GM18868 (cell line): ENCODE data around the gene MRPL38.

ENCODE experiments used
- ATAC-seq: cut with Tn5 transposase; IDR thresholded peaks from one replicate; pipeline ENCODE4 v1.9.1; 2021; ENCODE audit warnings: mild to moderate bottlenecking, moderate library complexity; ENCODE audit not compliant: unreplicated experiment

The MRPL38 gene

DNA sequence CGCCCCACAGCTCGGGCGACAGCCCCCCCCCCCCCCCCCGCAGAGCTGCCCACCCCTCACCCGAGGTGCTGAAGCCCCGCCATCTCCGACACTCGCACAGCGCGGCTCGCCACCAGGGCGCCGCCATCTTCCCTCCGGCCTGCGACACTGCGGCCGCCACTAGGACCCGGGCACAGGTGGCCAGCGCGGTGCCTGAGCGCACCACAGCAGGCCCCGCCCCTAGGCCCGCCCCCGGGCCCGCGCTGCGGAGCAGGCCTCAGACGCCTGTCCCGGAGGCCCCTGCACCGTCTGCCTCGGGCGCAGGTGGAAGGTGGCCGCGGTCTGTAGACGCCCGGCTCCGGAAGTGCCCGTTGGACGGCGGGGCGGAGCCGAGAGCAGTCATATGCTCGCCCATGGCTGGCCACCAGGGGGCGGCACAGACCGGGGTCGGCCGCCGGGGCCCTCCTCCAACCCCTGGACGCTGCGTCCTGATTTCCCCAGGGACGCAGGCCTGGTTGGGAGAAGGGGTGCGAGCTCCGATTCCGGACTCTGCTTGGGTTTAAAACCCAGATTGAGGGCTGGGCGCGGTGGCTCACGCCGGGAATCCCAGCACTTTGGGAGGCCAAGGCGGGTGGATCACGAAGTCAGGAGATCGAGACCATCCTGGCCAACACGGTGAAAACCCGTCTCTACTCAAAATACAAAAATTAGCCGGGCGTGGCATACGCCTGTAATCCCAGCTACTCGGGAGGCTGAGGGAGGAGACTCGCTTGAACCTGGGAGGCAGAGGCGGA is at the start of gene MRPL38:
MRPL38 (minus strand) TSS at position 136 of the 773 bp plus-strand sequence; CDS start at position 127, 9 bp downstream.
- ATAC-seq = peak; percentile 98

DNA sequence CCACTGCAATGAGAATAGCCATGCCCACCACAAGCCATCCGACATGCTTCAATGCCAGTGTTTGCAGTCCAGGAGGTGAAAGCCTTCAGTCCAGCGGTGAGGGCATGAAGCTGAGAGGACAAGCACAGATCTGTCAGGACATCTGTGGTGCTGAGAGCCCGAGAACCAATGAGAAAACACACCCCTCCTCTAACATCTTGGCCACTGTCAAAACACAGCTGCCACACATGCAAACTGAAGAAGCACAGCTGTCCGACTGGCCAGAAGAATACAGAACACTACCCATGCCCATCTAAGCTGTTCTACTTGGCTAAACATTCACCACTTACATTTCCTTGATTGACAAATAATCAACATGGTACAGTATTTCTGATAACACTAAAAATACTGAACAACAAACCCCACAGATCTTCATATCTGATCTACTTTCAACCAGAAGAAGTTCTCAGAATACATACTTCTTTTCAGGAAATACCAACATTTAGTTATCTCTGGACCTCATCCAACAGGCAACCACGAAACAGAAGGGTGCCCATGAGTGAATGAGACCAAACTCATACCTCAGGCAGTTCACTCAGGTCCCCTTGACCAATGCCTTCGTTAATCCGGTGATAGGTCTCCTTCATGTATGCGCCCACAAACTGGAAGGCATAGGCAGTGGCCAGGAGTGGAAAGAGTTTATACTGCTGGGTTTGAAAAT is 46.3 kb upstream of the MRPL38 start:
- ATAC-seq = no peak

DNA sequence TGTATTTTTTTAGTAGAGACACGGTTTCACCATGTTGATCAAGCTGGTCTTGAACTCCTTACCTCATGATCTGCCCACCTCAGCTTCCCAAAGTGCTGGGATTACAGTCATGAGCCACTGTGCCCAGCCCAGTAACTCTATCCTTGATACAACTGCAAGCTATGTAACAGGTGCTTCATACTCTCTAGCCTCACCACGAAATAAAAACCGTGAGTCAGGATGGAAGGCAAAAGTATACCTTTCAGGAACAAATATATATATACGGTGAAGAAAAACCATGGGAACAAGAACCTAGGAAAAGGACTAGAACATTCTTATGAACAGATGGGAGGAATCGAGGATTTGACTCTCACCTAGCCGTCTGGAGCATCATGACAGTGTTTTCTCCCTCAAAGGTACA is 45.7 kb upstream of the MRPL38 start:
- no peak for ATAC-seq

DNA sequence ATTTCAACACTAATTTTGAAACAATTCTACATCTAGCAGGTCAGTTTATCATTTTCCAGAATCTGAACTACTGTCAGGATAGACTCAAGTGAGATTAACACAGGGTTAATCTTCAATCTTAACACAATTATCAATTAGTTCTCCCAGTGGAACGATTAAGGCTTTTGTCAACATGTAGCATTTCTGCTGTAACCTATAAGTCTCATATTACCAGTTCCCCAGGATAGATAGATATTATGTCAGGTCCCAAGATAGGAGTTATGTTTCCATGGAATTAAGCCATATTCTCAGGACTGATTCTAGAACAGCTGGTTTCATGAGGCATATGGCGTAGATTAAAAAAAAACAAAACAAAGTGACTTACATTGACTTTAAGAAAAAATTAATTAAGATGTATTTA is 40.5 kb upstream of the MRPL38 start:
- ATAC-seq = no peak

DNA sequence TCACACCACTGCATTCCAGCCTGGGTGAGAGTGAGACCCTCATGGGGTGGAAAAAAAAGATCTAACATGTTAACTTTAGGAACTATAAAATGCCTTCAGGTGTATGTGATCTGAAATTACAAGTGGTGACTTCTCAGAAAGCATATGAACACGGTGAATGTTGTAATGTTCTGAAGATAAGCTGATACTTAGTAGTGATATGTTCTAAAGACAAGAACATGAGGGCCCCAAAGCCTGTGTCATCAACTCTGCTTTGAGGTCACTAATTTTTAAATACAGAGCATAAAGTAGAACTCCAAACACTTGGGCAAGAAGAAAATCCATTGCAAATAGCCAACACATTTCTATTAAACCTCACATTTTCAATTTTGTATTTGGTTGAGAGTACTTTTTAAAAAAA is 38.8 kb upstream of the MRPL38 start:
- ATAC-seq = no peak

DNA sequence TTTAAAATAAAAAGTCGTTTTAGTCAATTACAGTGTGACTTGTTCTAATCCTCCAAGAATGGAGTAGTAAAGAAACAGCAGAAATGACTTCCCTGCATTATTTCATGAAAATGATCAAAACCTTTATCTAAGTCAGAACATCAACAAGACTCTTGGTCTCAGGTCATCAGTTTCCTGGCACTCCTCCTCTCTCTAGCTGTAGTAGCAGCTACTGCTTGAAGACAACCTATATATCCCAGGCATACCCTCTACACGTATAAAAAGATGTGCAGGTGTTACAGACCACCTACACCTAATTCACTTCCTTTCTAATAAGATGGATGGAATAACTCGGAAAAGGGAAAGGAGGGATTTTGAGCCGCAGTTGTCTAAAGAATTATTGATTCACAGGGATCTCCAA is 37.8 kb upstream of the MRPL38 start:
- no peak for ATAC-seq

DNA sequence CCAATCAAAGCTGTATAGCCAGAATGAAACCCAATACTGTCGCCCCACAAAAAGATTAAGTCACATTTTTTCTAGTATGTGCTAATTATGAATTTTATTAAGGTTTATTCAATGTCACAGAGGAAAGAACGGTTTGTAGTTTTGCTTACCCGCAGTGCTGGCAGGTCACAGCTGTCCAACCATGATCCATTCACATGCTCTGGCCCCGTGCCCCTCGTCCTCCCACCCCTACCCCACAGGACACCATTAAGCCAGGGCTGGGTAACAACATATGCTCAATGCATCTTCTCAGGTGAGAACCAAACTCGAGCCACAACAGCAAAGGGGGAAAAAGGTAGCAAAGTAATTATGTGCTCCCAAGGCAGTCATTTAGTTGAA is 36.7 kb upstream of the MRPL38 start:
- no peak for ATAC-seq

DNA sequence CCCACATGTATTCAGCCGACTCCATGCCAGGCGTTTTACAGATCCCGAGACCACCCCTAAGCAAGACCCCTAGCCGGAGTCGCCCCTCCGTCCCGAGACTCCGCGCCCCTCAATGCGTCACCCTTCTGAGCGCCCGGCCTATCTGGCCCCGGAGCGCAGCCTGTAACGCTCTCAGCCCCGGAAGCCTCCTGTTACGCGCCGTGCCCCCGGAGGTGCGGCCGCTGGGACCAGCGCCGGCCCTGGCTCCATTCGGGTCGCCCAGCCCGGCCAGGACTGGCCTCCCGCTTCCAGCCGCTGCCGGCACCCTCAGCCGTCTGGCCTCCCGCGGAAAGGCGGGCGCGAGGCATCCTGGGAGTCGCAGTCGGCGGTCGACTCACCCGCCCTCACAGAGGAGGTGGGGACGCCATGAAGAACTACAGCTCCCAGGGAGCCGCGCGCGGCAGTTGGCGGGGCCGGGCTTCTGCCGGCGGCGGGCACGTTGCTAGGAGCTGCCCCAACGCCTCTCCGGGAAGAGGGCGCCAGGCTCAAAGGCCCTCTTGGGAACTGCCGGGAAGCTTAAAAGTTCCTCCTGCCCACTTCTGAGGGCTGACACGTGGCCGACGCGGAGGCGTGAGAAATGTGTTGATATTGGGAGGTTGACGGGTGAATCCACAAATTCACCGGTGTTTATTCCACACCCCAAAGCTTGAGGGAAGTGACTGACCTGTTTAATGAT is 36.2 kb upstream of the MRPL38 start, which contains the start of gene FBF1:
FBF1 (minus strand) TSS at position 316 of the 715 bp plus-strand sequence. CDS start 2,893 bp downstream, outside the sequence.
- ATAC-seq = peak; percentile 97

DNA sequence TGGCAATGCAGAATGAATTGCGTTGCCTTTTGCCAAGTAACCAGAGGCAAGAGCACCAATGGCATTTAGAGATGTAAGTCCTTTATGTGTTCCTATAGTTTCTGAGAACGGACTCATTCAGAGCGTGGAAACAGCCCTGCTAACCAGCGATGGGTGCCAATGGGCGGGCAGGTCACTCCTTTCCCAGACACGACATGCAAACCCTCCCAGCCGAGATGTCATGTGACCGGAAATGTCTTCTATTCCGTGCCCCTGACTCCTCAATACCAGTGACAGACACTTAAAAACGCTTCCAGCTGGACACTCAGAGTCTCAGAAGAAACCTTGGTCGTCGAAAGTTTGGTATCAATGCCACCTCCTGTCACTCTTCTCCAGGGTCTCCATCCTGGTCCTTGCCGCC is 33.0 kb upstream of the MRPL38 start:
- ATAC-seq = no peak

DNA sequence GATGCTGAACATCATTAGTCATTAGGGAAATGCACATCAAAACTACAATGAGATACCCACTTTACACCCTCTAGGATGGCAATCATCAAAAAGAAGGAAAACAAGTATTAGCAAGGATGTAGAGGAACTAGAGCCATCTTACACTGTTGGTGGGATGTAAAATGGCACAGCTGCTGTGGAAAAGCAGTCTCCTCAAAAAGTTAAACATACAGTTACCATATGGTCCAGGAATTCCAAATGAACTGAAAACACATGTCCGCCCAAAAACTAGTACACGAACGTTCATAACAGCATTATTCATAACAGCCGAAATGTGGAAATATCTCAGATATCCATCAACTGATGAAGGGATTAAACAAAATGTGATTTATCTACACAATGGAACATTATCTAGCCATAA is 29.1 kb upstream of the MRPL38 start:
- no peak for ATAC-seq

DNA sequence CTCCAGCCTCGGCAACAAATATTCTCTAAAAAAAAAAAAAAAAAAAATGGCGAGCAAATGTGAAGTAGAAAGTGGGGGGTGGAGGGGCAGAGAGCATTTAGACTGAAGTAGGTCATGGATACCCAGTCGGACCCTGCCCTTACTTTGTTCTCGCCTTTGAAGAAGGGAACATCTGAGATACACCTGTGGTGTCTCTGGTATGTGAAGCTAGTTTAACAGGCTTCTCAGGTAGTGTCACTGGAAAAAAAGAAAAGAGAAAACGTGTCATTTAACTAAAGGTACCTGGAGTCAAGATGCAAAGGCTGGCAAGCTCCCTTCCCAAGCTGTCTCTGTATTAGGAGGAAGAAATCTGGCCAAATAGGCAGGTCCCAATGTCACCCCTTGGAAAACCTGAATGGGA is 28.2 kb upstream of the MRPL38 start:
- no peak for ATAC-seq

DNA sequence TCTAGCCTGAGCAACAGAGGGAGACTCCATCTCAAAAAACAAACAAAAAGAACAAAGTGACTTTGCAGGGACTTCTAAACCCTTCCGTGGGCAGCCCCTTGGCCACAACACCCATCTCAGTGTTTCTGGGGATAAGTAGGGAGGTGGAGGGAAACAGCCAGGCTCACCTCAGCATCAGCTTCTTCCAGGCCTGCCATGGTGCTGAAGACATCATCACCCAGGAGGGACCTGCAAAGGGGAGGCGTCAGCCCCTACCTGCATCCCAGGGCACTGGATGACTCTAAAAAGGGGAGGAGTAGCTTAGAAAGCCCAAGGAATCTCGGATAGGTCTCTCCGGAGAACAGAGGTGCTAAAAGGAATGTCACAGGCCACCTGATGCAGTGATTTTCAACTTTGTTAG is 26.4 kb upstream of the MRPL38 start:
- no peak for ATAC-seq

DNA sequence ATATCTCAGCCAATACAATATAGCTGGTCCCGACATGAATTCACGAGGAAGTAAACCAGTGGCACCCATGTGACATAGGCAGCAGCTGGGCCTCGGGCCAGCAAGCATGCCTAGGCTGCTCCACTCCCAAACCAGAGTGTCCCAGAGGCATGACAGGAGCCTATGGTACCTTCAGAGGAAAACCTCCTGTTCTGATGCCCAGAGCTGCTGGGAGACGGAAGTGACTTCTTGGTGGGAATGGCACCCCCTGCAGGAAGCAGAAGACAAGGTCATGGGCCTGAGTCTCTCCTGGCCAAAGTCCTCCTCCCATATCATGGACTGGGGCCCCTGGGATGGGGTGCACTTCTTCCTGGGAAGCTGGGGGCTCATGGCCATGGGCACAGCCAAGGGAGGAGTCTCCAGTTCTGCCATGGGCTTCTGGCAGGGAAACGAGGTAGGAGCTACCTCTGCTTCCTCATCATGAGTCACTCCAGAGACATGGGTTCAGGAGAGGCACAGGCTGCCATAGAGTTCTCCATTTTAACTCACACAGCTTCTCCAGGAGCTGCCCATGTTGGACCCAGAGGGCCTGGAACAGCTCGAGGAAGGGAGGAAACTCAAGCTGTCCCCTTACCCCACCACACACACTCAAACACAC is 22.7 kb upstream of the MRPL38 start:
- no peak for ATAC-seq

DNA sequence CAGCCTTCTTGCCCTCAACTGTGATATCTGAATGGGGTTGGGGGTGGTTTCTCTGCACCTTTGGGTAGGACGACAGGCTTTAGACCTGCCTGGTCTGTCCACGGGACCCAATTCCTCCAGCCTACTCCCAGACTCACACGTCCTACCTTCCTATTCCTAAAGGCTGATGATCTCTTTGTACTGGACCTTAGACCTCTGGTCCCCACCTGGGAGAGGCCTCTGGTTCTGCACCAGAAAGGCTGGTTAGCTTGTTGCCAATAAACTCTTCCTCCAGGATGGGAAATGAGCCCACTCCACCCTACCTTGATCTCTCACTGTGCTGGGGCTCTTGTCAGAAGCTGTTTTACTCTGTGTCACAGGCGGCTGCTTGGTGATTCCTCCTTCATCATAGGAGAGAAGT is 21.8 kb upstream of the MRPL38 start:
- no peak for ATAC-seq

DNA sequence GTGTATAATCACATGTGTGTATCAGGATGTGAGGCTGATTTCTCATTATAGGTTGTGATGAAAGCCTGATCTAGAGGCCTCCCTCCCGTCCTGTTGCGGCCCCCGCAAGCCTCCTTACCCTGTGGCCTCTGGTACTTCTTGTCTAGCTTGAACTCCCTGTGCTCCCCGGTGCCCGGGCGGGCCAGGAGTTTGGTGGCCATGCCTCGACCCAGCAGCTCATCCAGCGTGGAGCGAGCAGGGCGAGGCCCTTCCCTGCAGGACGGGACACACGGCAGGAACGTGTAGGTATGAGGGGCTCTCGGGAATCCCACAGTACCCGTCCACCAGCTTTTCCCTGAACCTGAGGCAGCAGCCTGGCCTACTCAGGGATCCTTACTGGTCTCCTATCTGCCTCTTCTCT is 21.2 kb upstream of the MRPL38 start:
- ATAC-seq = no peak

DNA sequence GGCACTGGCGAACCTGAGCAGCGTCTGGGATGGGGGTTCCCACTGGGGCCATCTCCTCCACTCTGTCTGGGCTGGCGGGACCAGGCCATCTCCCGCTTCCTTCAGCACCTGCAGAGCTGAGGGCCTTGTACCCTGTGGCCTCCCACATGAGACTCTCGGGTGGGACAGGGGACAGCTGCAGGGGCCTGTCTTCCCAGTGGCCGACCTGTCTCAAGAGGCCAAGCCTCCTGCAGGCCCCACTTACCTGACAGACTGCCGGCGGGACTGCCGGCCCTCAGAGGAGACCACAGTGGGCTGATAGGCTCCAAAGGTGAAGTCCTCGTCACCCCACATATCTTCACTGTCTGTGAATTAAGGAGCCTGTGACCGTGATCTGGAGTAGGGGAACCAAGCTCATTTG is 20.4 kb upstream of the MRPL38 start:
- no peak for ATAC-seq

DNA sequence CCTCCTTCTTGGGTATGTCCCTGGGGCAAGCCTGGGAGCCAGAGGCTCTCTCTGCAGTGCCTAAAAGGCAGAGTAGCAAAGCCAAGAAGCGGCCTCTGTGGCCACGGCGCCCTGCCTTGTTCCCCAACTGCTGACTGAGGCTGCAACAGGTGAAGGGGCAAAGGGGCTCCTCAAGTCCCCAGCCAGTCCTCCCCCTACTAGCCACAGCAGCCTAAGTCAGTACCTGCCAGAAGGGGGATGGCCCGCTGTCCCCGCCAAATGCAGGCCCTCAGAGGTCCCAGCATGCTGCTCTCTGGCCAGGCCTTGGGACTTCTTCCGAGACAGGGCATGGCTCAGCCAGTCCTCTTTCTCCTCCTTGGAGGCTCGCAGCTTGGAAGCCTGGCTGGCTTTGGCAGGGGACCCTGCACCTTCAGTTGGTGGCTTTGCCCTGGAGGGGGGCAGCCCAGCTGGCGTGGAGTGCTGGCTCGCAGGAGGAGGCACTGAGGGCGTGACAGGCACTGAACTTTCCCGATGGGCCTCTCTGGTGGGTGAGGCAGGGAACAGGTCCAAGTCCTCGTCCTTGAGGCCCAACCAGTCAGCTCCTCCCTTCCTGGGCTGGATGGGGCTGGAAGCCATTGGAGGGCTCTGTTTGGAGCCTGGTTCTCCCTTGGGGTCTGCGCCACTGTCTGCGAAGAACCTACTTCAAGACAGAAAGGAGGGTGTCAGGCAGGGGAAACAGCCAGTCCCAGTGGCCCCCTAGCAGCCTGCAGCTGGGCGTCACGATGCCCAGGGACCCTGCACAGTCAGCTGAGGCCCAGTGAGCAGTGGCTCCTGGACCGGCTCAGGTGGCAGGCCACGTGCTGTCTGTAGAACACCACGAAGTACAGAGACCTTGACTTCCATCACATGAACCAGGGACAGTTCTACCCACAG is 18.5 kb upstream of the MRPL38 start:
- no peak for ATAC-seq

DNA sequence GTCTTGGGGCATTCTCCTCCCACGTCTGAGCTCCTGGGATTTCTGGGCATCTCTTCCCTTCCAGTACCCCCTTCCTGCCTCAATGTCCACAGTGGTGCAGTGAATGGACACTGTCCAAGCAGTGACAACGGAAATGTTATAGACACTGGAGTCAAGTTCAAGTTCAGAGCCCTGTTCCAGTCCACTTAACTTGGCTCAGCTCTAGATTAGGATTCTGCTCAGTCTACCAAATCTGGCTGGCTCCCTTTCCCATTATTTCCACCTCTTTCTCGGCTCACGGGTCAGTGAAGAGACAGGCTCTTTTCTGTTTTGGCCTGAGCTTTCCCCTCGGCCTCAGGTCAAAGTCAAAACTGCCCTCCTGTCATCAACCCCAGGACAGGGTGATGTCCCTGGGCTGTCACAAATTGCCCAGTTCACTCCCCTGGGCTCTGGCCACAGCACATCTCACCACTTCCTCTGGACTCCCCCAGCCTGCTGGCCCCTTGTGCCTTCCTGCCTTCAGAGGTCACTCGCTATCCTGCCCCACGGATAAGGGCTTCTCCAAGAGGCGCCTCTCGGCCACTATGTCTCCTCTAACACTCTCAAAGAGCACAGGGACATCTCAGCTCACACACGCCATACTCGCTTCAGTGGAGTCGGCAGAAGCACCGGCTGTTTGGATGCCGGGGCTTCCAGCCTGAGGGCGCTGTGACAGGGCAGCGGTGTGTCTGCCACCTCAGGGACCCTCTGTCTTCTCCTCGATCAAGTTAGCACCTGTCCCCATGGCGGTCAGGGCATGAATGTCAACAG is 17.7 kb upstream of the MRPL38 start:
- ATAC-seq = no peak

DNA sequence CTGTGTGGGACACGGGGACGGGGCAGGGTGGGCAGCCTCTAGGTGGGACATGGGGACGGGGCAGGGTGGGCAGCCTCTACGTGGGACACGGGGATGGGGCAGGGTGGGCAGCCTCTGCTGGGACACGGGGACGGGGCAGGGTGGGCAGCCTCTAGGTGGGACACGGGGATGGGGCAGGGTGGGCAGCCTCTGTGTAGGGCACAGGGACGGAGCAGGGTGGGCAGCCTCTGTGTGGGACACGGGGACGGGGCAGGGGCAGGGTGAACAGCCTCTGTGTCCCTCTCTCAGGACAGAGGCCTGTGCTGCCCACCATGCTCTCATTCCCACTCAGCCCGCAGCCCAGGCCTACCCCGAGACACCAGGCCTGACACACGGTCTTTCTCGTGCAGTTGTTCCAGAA is 16.9 kb upstream of the MRPL38 start:
- ATAC-seq = no peak
